SH-SY5Y (cell line): ENCODE measurements around the gene CDH22.

Experiments
- GATA2 ChIP-seq: IDR thresholded peaks from 2 replicates; pipeline ENCODE4 v1.6.1; 2011; ENCODE audit warnings: mild to moderate bottlenecking, low read depth, low read length
- GATA3 ChIP-seq: IDR thresholded peaks from 2 replicates; pipeline ENCODE4 v1.6.1; 2011; ENCODE audit warnings: low read depth, mild to moderate bottlenecking, low read length, moderate library complexity

- TF ChIP-seq GATA2 (no peak), GATA3 (no peak)
Measured at GRCh38 chr20:46293084-46293483, 15.2 kb downstream of the CDH22 start.
